ENCODE measurements around the gene AMOTL2. TPM values are rescaled to one million over a fixed set of nuclear protein-coding genes. Genes with fewer than 3 reads are reported as not detected.

Gene AMOTL2
- total and polyA plus RNA-seq, 10 of the 15 experiments (the other 5 are each of a cell fraction or from before 2014, with no cell fraction given): 0.20 to 0.33 TPM; not detected in 8

DNA sequence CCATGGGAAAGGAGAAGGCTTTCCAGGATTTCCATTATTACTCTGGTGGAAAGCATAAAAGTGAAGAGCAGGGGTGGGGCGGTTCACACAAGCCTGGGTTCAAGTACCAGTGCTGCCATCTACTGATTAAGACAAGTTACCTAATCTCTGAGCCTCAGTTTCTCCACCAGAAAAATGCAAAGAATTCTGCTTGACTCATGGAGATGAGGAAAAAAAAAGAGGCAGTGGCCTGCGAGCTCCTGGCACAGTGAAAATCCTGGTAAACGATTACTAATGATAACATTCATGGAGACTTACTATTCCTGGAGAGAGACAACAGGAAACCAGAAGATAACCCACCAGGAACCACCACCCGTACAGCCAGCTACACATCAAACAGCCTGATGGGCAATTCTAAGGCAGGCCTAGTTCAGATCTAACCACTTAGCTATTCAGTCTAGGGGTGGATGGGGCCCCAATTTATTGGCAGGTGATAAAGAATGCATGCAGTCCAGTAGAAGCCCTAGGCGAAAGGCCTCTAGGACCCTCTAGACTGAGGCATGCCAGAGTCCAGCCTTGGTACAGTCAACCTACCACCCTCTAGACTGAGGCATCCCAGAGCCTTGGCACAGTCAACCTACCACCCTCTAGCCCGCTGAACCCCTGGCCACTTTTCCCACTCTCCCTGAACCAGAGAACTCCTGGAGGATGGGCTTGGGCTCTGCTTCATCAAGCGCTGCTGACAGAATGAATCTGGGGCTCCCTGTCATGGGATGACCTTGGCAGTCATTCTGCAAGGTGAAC is 2.5 kb downstream of the AMOTL2 start (continued):
- TF ChIP-seq, protein P1, sequence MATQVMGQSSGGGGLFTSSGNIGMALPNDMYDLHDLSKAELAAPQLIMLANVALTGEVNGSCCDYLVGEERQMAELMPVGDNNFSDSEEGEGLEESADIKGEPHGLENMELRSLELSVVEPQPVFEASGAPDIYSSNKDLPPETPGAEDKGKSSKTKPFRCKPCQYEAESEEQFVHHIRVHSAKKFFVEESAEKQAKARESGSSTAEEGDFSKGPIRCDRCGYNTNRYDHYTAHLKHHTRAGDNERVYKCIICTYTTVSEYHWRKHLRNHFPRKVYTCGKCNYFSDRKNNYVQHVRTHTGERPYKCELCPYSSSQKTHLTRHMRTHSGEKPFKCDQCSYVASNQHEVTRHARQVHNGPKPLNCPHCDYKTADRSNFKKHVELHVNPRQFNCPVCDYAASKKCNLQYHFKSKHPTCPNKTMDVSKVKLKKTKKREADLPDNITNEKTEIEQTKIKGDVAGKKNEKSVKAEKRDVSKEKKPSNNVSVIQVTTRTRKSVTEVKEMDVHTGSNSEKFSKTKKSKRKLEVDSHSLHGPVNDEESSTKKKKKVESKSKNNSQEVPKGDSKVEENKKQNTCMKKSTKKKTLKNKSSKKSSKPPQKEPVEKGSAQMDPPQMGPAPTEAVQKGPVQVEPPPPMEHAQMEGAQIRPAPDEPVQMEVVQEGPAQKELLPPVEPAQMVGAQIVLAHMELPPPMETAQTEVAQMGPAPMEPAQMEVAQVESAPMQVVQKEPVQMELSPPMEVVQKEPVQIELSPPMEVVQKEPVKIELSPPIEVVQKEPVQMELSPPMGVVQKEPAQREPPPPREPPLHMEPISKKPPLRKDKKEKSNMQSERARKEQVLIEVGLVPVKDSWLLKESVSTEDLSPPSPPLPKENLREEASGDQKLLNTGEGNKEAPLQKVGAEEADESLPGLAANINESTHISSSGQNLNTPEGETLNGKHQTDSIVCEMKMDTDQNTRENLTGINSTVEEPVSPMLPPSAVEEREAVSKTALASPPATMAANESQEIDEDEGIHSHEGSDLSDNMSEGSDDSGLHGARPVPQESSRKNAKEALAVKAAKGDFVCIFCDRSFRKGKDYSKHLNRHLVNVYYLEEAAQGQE (IDR thresholded peaks at IDR 0.05; ENCODE audit: low read depth, low read length): no peak
- no peak for TF ChIP-seq USF2 (IDR thresholded peaks at IDR 0.05; ENCODE audit: borderline replicate concordance, low read depth, low read length)
- TF ChIP-seq NFXL1 (IDR thresholded peaks at IDR 0.05; ENCODE audit: borderline replicate concordance): no peak
- TF ChIP-seq, protein P2, sequence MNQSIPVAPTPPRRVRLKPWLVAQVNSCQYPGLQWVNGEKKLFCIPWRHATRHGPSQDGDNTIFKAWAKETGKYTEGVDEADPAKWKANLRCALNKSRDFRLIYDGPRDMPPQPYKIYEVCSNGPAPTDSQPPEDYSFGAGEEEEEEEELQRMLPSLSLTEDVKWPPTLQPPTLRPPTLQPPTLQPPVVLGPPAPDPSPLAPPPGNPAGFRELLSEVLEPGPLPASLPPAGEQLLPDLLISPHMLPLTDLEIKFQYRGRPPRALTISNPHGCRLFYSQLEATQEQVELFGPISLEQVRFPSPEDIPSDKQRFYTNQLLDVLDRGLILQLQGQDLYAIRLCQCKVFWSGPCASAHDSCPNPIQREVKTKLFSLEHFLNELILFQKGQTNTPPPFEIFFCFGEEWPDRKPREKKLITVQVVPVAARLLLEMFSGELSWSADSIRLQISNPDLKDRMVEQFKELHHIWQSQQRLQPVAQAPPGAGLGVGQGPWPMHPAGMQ (IDR thresholded peaks at IDR 0.05; ENCODE audit: borderline replicate concordance): no peak
